ENCODE data around the gene APEX2.
"Not testable (repeated sequence)": the region's sequence is repeated elsewhere in the genome, so short reads cannot be mapped to it uniquely, and the experiment has no call there.

The APEX2 gene, protein sequence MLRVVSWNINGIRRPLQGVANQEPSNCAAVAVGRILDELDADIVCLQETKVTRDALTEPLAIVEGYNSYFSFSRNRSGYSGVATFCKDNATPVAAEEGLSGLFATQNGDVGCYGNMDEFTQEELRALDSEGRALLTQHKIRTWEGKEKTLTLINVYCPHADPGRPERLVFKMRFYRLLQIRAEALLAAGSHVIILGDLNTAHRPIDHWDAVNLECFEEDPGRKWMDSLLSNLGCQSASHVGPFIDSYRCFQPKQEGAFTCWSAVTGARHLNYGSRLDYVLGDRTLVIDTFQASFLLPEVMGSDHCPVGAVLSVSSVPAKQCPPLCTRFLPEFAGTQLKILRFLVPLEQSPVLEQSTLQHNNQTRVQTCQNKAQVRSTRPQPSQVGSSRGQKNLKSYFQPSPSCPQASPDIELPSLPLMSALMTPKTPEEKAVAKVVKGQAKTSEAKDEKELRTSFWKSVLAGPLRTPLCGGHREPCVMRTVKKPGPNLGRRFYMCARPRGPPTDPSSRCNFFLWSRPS

DNA sequence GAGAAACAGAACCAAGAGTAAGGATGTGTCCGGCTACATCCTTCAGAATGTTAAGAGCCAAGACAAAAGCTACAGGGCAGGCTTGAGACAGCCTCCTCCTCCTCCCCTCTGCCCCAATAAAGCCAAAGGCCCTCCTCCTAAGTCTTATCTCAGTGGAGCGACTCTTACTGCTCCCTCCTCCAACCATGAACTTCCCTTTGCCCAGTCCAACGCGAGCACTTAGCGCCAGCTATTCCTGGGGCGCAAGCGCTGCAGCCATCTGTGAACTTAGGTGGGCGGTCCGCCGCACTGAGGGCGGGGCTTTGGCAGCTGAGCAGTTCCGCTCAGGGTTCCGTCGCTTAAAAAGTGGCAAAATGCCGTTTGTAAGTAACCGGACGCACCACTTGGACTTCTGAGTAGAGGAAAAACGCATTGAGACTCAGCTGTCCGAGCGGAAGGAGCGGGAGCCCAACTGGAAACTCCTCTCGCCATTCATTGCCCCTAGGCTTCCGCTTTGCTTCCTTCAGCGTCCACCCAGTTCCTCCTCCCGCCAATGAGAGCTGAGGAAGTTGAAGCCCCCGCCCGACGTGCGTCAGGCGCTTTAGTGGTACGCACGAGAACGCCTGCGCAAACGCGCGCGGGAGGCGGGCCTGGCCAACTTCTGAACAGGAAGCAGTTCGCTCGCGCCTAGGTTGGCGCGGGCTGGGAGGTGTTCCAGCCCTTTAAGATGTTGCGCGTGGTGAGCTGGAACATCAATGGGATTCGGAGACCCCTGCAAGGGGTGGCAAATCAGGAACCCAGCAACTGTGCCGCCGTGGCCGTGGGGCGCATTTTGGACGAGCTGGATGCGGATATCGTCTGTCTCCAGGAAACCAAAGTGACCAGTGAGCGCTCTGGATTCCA lies at the start of gene APEX2:
Gene APEX2, plus strand, starts transcription at position 647 of the 882 bp plus-strand sequence. Its CDS starts 60 bp downstream, at position 707.
- DNase-seq: peak; percentile 83

DNA sequence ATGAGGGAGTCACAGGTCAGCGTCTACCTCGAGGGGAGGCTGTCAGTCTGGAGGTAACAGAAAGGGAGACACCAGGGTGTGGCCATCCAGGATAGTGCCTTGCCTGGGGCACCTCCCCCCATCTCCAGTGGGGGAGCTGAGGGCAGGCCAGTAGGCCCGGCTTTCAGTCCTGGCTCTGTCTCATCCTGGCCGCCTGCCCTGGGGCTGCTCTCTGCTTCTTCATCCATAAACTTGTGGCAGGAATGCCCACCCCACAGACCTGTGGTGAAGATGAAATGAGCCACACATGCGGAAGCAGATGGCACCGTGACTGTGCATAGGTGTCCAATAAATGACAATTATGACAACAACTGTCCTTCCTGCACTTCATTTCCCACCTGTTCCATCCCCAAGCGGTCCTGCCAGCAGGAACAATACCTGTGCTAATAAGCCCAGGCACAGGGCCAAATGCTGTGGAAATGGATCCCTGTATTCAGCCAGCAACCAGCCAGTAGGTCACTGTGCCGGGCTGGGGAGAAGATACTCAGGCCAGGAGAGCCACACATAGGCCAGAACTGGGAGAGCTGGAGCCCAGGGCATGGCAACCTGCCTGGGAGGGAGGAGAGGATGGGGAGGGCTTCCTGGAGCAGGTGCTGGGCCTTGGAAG lies 49.3 kb upstream of the APEX2 start:
- no peak for DNase-seq

DNA sequence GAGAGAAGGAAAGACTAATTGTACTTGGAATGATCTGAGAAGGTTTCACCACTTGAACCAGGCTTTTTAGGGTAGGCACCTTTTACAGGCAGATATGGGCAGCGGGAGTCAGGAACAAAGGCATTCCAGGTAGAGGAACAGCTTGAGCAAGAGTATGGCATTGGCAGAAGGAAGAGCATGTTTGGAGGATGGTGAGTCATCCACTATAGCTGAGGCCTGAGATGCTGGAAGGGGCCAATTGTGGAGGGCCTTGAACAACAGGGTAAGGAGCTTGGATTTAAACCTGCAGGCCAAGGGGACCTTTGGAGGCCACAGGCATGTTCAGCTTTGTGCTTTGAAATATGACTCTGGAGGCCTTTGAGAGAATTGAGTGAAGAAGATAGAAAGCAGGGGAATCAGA lies 38.4 kb upstream of the APEX2 start:
- DNase-seq: no peak

DNA sequence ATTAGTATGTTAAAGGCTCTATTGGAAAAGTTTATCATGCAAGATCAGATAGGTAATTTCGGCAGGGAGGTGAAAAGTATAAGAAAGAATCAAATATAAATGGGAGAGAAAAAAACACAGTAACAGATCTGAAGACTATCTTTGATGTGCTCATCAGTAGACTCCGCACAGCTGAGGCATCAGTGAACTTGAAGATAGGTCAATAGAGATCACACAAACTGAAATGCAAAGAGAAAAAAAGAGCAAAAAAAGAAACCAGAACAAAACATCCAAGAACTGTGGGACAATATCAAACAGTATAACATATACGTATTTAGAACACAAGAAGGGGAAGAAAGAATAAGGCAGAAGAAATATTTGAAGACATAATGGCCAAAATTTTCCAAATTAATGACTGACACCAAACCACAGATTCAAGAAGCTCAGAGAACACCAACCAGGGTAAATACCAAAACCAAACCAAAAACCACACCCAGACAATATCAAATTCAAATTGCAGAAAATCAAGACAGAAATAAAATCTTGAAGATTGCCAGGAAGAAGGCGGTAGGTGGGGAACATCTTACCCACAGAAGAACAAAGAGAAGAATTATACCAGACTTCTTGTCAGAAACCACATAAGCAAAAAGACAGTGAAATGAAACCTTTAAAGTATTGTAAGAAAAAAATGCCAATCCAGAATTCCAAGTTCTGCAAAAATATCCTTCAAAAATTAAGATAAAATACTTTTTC lies 35.2 kb upstream of the APEX2 start:
- no peak for DNase-seq

DNA sequence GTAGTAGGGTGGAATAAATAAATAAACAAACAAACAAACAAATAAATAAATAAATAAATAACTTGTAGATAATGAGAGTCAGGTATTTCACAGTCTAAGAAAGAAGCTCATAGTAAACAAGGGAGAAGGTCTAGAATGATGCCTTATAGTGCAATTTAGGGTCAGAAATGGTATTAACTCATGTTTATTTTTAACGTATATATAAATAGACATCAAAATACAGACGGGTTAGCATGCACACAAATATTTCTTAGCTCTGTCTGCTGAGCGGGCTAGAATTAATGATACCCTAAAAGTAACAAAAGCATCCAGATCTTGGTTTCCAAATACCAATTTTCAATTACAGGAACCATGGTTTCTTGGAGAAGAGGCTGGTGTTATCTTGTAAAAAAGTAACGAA lies 22.8 kb upstream of the APEX2 start:
- no peak for DNase-seq

DNA sequence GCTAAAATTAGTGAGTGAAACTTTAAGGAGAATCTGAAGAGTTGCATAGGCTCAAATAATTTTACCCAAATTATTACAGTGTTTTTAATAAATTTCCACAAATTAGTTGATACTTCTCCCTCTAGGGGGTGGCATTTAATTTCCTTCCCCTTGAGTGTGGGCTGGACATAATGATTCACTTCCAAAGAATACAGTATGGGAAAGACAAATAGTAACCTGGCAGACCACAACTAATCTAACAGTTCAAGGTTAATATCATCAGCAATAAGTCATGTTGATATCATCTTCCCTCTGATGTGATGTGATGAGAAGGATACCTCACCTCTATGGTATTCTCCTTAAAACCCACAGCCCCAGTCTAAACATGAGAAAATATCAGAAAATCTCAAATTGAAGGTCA lies 21.7 kb upstream of the APEX2 start:
- no peak for DNase-seq

DNA sequence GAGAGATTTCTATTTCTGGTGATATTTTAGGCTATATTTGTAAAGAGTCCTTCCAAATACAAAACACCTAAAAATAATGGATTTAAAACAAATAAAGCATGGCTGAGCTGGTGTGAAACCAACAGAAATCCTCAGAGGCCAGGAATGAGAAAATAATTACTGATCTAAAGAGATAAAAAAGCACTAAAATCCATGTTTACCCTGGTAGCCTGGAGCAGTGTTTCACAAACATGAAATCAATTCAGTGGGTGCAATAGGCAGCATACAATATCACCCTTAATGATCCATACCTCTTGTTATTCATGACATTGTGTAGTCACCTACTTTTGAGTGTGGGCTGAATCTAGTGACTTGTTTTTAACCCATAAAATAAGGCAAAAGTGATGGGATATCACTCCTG lies 20.7 kb upstream of the APEX2 start:
- no peak for DNase-seq

DNA sequence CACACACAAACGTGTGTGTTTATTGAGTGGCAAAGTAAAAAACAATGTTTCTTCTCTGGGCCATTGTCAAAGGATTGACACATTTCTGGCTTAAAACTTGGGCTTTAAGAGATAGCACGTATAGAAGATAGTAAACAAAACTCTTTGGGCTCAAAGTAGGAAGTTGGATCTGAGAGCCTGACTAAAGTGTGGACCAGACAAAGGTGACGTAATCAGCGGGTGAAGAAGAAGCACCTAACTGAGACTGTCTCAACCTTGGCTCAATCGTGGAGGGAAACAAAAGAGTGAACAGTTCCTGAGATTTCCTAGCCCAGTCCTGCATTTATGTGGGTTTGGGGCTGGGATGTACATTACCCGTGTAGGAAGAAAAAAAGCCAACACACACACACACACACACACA lies 19.8 kb upstream of the APEX2 start:
- no peak for DNase-seq

DNA sequence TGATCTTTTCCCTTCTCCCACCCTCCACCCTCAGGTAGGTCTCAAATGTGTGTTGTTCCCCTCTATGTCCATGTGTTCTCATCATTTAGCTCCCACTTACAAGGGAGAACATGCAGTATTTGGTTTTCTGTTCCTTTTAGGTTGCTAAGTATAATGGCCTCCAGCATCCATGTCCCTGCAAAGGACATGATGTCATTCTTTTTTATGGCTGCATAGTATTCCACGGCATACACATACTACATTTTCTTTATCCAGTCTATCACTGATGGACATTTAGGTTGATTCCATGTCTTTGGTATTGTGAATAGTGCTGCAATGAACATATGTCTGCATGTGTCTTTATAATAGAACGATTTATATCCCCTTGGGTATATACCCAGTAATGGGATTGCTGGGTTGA lies 16.9 kb upstream of the APEX2 start:
- not testable (repeated sequence) for DNase-seq

DNA sequence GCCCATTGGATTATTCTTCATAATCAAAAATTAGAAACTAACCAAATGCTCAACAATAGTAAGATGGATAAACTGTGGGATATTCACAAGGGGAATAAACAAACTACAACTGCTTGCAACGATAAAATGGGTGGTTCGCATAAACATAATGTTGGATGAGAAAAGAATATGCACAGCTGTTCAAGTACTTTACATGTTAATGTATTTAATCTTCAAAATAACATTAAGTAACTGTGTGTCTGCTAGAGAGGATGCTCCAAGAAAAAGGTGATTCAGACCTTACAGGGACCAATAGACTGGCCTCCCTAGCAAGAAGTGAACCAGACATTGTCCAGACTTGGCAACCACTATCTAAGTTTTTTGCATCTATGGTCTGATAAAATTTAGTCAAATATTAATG lies 8.5 kb upstream of the APEX2 start:
- DNase-seq: no peak

DNA sequence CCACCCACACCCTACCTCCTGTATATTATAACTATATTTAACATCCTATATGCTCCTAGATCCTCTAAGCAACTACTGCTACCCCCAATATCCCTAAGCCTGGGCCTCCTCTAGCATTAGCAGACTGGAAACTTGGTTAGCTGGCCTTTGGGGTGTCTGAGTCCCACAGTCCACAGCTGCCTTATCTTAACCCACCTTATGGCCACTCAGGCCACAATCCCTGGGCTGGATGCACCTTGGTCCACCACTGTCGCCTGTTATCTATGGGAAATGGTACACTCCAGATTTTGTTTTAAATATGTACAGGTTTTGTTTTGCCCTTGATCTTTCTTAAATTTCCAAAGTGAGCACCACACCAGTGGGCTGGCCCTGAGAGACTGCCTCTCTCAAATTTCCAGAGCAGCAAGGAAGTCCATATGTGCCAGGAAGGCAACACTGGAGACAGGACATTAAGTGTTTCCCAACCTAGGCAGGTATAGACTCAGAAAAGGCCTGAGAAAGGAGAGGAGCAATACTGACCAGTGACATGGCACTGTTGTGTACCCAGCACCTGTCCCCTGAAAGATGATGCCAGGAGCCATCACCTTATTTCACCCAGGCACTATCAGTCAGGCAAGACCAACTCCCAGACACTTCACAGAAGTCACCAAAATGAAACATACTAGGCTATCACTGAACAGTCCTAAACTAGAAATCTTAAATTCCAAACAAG lies 7.1 kb upstream of the APEX2 start:
- DNase-seq: no peak

DNA sequence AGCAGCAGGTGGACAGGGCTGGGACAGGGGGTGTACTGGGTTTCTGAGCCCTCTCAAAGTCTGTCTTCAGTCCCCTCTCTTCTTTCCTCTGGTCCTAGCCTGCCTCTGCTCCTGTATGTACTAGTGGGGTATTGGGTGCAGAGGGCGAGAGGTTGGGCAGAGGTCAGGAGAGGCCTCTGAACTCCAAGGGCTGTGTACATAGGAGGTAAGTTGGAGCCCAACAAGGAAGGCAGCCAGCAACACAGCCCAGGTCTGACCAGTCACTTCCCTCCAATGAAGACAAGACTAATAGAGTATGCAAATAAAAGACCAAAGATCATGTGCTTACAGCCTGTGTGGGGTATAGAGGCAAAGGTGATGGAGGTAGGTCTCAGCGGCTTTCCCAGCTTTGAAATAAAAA lies 6.1 kb upstream of the APEX2 start, which contains the start of gene PFKFB1:
Gene PFKFB1, minus strand, starts transcription at position 90 of the 400 bp plus-strand sequence. CDS start 181 bp downstream, outside the sequence.
- no peak for DNase-seq

DNA sequence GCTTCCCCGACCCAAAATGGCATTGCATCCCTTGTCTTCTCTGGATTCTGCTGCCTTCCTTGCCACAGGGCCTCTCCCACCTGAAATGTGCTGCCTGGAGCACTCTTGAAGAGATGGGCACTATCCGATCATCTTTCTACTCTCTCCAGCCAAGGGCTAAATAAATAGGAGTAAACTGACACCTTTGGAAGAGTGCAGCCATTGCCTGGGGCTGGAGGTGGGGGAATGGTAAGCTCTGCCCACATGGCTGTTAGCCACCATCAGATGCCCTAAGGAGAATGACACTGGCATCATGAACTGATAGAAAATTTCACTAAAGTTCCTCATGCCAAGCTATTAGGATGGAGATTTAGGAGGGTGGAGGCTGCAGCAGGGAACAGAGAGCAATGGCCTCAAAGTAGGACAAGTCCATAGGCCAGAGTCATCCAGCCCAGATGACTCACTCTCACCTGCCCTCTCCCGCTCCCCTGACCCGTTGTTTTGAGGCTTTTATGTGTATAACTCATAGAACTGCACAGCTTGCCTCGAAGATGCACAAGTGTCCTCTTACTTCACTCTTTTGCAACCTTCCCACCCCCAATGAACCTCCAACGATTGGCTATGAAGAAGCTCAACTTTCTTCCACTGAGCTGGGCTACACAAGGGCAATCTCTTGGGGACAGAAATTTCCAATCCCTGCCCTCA lies 5.4 kb upstream of the APEX2 start:
- no peak for DNase-seq

DNA sequence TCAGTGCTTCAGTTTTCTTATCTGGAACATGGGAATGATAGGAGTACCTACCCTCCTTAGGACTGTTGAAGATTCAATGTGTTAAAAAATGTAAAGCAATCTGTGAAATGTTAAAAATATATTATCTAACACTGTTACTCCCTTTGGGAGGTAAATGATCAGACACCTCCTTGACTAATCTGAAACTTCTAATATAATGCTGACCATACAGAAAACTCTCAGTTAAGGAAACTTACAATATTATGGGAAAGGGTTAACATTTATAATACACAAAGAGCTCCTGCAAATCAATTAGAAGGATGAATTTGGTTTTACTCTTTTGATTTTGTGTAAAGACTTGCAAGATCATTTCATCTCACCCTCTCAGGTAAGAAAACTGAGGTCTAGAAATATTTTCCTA lies 4.5 kb upstream of the APEX2 start:
- no peak for DNase-seq

DNA sequence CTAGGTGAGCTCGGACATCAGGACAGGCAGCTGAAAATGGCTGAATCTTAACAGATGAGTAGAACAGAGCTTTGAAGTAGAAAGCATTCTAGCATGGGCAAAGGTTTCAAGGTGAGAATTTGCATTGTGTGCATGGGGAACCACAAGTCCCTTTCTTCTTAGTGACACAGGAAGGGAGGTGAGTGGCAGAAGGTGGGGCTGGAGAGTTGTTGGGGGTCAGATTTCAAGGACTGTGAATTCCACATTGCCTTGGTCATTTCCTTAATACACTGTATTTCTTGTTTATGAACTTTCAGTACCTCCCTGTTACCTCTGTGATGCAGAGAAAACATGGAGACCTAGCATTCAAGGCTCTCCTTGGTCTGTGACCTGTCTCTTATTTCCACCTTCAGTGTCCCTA lies 4.1 kb downstream of the APEX2 start:
- DNase-seq: no peak

DNA sequence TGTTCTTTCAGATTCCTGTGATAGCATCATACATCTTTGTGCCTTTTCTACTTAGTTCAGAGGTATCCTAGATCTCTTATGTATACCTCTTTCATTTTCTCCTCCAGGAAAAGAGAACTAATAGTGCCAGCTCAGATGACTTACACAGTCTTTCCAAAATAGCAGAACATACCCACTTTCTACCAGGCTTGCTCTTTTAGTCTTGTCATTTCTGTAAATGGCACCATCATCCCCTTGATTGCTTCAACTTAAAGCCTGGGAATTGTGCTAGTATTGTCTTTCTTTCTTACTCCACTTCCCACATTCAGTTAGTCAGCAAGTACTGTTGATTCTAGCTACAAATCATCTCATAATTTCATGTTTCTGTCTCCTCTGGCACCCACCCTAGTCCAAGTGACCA lies 5.1 kb downstream of the APEX2 start:
- DNase-seq: no peak

DNA sequence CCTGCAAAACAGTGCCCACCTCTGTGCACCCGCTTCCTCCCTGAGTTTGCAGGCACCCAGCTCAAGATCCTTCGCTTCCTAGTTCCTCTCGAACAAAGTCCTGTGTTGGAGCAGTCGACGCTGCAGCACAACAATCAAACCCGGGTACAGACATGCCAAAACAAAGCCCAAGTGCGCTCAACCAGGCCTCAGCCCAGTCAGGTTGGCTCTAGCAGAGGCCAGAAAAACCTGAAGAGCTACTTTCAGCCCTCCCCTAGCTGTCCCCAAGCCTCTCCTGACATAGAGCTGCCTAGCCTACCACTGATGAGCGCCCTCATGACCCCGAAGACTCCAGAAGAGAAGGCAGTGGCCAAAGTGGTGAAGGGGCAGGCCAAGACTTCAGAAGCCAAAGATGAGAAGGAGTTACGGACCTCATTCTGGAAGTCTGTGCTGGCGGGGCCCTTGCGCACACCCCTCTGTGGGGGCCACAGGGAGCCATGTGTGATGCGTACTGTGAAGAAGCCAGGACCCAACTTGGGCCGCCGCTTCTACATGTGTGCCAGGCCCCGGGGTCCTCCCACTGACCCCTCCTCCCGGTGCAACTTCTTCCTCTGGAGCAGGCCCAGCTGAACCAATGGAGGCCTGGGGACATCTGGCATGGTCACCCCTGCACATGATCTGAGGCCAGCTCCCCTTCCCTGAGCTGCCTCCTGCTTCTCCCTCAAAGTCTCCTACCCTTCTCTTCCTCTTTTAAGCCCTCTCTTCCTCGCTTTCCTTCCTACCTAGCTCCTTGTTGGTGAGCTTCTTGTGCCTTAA lies 6.9 kb downstream of the APEX2 start:
- DNase-seq: no peak

DNA sequence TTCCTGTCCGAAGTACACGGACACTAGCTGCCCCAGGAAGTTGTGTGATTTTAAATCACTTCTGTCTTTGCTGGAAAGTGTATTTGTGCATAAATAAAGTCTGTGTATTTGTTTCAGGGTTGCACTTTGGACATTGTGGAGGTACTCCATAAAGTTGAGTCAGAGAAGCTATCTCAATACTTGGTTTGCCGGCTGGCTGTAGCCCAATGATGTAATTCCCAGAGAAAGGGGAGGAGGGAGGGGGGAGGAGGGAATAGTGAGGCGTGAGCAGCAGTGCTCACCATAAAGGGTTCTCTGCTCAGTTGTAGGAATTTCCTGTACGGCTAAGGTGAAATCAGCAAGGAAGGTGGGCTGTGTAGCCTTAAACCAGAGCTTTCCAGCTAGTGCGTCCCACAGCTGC lies 7.5 kb downstream of the APEX2 start:
- no peak for DNase-seq

DNA sequence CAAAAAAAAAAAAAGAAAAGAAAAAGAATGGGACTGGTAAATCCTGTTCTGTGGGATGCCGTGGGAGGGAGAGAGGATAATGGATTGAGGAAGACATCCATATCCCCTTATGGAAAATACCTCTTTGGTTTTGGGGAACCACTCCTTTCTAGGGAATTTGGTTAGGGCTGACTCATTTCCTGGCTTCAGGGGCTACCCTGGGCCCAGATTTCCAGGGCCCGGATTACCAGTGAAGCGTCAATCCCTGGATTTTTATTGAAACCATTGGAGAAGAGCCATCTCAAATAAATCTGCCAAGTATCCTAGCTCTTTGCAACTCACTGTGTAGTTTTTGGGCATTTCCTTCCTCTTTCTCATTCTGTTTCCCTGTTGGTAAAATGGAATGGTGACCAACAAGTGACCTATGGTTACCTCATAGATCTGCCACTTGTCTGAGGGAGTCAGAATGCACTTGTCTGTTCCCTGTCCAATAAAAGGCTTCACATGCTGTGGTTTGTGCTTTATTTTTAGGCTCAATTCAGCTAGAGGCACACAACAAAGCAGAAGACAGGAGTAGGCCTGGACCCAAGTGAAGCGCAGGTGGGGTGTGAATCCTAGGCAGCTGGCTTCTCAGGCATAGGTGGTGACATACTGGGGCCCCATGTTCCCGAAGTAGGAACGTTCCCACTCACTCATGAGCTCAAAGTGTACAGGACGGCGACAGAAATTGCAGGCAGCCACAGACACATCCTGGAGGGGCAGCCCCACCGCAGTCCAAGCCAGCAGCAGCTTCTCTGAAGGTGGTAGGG lies 8.6 kb downstream of the APEX2 start:
- no peak for DNase-seq

DNA sequence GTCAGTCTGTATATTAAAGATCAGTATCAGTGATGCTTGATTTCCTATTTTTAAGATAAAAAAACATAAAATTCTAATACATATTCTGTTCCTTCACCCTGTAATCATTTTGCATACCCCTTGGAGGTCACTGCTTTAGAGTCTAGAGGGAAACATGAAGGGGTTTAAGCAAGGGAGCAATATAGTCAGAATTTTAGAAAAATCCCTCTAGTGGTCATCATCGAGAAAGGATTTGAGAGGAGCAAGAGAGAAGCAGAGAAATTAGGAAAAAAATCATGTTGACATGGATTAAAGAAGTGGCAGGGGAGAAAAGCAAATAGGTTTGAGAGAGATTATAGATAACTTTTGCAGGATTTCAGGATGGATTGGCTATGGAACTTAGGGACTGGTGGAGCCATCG lies 11.1 kb downstream of the APEX2 start:
- DNase-seq: no peak
